ENCODE measurements around the gene CTAG2. TPM values are rescaled to one million over a fixed set of nuclear protein-coding genes. Genes with fewer than 3 reads are reported as not detected.
"Not testable (repeated sequence)": the region's sequence is repeated elsewhere in the genome, so short reads cannot be mapped to it uniquely, and the experiment has no call there.

Gene CTAG2
- total RNA-seq: 10 to 100 TPM; 46.5 to 48.2 TPM

DNA sequence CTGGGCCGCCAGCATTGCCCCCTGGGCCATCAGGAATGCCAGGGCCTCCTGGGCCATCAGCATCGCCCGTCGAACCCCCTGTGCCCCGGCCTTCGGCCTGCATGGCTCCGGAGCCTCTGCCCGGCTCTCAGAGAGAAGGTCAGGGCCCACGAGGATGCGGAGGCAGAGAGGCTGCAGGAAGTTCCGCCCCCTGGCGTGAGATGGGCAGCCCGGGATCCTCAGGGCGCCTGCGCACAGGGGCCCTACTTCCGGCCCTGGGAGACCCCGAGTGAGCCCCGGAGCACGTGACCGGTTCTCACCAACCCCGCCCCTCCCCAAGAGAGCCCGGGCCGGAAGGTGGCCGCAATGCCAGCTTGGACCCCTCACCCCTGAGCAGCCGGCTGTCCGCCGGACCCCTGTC is at the start of gene CTAG2:
Gene CTAG2 (minus strand): TSS at position 167 of the 400 bp plus-strand sequence. CDS start 64 bp downstream, at position 103.
- CTCF ChIA-PET, POLR2A ChIA-PET: not testable (repeated sequence)

DNA sequence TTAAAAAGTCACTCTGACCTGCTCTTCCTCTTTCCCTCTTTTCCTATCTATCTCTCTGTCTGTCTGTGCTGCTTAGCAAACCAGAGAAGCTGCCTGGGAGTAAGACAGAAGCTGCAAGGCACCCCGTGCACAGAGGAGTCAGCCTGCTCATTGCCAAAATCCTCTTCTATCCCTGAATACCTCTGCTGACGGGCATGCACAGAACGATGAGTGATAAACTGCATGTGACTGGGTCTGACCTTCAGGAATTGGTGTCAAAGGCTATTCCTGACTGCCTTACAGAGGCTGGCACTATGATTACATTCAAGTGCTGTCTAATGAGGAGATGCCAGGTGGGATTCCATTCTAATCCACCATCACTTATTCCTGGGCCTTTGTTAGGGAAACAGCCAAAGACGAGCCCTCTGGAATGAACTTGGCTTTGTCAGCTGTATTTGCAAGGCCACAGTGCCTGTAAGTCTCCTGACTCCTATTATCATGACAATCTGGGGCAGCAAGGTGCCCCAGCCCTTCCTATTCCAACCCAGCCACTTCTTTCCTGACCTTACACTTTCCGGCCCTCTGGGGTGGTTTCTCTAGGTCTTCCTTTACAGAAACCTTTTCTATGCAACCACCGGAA is 45.4 kb upstream of the CTAG2 start:
- CTCF ChIA-PET: no interaction called here
- POLR2A ChIA-PET: no interaction called here

DNA sequence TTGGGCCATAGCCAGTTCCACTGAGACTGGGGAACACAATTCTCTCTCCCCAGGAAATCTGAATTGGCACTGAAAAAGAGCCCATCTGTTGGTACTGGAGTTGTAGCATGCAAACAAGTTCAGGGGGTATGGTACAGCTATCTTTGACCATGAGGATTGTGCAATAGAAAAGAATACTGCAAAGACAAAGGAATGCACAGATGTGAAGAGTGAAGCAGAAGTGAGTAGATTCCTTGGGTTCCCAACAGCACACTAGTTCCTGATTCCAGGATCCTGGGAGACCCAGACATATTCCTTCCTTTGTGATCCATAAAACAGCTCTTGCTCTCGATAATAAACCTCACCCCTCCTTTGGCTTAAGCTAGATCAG is 43.3 kb upstream of the CTAG2 start:
- CTCF ChIA-PET: no interaction called here
- POLR2A ChIA-PET: no interaction called here

DNA sequence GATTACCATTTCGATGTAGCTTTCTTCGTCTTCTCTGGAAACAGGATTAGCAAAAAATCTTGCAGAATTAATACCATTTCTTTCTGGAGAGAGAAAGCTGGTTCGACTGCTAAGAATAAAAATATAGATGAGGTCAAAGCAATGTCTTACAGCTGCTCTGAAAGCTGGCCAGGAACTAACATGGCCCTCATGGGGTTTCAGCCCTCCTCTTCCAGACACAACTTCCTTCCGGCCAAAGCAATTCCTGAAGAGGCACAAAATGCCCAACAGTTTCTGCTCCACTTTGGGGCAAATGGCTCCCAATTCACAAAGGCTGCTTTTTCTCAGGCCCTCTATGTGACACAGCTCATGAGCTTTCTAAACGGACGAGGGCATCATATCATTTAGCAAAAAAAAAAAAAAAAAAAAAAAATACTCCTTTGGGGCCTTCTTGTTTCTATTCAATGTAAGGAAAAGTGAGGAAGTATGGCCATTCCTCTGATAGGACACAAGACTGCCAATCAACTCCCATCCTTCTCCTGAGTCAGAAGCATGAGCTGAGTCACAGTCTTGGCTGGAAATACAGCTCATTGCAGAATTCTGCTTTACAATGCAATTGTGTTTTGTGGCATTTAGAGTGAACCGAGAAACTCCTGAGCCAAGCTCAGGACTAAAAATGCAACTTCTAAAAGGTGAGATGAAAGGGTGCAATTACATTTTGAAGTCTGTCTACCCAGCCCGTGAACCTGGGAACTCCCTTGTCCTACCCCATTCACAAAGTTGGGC is 42.7 kb upstream of the CTAG2 start:
- POLR2A ChIA-PET: interaction anchor here (0.7 kb wide), 1 partner anchor 521 kb away, joined by 4 read pairs; no protein-coding TSS in a partner anchor
- CTCF ChIA-PET: no interaction called here

DNA sequence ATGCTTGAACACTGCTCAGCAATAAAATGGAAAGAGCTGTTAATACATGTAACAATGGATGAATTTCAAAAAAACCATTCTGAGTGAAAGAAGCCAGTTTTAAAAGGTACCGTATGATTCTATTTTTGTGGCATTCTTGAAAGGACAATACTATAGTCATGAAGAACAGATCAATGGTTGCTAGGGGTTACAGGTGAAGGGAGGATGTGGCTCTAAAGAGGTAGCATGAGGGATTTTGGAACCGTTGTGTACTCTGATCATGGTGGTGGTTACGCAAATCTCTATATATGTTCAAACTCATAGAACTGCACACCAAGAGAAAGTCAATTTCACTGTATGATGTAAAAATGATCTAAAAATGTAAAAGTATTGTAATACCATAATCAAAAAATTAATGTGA is 40.0 kb upstream of the CTAG2 start:
- CTCF ChIA-PET: no interaction called here
- POLR2A ChIA-PET: no interaction called here

DNA sequence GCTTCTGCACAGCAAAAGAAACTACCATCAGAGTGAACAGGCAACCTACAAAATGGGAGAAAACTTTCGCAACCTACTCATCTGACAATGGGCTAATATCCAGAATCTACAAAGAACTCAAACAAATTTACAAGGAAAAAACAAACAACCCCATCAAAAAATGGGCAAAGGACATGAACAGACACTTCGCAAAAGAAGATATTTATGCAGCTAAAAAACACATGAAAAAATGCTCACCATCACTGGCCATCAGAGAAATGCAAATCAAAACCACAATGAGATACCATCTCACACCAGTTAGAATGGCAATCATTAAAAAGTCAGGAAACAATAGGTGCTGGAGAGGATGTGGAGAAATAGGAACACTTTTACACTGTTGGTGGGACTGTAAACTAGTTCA is 37.1 kb upstream of the CTAG2 start:
- CTCF ChIA-PET: not testable (repeated sequence)
- POLR2A ChIA-PET: interaction anchor here (0.6 kb wide), 1 partner anchor 200 kb away, joined by 4 read pairs; no protein-coding TSS in a partner anchor

DNA sequence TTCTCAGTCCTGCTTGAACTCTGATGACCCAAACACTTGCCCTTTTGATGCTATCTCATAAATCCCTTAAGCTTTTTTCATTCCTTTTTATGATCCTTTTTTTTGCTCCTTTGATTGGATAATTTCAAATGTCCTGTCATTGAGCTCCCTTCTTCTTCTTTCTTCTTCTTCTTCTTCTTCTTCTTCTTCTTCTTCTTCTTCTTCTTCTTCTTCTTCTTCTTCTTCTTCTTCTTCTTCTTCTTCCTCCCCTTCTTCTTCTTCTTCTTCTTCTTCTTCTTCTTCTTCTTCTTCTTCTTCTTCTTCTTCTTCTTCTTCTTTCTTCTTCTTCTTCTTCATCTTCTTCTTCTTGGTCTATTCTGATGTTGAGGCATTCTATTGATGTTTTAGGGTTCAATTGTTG is 18.7 kb upstream of the CTAG2 start:
- CTCF ChIA-PET, POLR2A ChIA-PET: not testable (repeated sequence)

DNA sequence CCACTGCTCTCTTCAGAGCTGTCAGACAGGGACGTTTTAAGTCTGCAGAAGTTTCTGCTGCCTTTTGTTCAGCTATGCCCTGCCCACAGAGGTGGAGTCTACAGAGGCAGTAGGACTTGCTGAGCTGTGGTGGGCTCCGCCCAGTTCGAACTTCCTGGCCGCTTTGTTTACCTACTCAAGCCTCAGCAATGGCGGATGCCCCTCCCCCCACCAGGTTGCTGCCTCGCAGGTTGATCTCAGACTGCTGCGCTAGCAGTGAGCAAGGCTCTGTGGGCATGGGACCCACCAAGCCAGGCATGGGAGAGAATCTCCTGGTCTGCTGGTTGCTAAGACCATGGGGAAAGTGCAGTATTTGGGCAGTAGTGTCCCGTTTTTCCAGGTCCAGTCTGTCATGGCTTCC is 17.5 kb upstream of the CTAG2 start:
- POLR2A ChIA-PET, CTCF ChIA-PET: not testable (repeated sequence)

DNA sequence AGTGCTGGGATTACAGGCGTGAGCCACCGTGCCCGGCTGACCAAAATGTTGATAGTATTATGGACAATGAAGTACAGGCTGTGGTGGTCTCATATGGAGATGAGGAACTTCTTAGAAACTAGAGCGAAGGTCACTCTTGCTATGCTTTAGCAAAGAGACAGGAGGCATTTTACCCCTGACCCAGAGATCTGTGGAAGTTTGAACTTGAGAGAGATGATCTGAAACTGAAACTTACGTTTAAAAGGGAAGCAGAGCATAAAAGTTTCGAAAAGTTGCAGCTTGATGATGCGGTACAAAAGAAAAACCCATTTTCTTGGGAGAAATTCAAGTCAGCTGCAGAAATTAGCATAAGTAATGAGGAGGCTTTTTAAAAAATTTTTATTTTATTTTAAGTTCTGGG is 8.5 kb upstream of the CTAG2 start:
- CTCF ChIA-PET: no interaction called here

DNA sequence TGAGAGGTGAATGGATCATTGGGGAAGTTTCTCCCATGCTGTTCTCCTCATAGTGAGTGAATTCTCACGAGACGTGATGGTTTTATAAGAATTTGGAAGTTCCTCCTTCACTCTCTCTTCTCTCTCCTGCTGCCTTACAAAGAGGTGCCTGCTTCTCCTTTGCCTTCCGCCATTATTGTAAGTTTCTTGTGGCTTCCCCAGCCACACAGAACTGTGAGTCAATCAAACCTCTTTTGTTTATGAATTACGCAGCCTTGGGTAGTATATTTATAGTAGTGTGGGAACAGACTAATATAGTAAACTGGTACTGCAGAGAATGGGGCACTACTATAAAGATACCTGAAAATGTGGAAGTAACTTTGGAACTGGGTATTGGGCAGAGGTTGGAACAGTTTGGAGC is 7.8 kb upstream of the CTAG2 start:
- POLR2A ChIA-PET: no interaction called here
- CTCF ChIA-PET: no interaction called here

More for the DNA sequence above, 8.5 kb upstream of the CTAG2 start:
- POLR2A ChIA-PET: no interaction called here

DNA sequence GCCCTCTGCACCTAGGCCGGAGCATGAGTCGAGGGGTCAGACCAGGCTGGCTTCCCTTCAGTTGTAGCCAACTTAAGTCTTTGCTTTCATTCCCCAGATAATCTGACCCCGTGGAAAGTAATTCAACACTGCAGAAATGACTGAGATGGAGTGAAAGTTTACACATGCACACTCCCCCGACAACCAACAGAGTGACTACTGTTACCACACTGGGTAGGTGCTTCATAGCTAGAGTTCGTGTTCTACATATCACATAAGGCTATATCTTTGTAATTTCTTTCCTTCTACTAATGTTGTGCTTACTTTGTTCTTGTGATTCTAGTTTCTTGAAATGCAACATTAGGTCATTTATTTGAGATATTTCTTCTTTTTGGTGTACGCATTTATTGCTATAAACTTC is 7.2 kb upstream of the CTAG2 start:
- CTCF ChIA-PET: interaction anchor here (0.6 kb wide), 1 partner anchor 56 kb away, joined by 4 read pairs; no protein-coding TSS in a partner anchor
- POLR2A ChIA-PET: no interaction called here

DNA sequence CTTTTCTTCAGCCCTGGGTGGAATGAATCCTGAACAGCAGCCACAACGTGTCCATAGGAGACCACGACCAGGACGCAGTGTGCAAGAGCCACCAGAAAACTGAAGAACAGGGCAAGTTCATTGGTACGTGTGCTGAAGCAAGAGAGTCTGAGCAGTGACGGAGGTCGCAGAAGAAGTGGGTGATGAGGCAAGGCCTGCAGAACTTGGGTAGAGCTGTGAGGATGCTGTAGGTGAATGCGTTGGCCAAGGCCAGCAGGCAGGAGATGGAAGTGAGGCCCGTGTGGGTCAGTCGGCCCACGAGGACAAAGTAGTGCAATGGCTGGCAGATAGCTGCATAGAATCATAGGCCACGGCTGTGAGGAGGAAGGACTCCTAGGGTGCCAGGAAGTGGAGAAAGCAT is 5.6 kb upstream of the CTAG2 start:
- POLR2A ChIA-PET: no interaction called here
- CTCF ChIA-PET: no interaction called here

DNA sequence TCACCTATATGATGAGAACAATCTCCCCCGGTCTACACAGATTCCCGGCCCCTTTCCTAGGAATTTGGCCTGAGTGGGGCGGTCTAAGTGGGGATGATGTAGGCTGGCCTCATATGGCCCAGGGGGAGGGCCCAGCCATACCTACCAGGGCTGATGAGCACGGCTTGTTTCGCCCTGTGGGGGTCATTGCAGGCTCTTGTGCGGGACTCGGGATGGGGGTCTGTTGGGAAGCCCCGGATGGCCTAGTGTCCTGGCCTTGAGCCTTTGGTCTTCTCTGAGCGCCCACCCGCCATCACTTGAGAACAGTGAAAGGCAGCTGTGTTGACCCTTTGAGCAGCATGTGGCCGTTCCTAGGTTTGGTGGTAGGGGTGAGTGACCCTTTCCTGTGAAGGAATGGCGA is 4.8 kb upstream of the CTAG2 start:
- ChIA-PET CTCF (no interaction called here), POLR2A (no interaction called here)

DNA sequence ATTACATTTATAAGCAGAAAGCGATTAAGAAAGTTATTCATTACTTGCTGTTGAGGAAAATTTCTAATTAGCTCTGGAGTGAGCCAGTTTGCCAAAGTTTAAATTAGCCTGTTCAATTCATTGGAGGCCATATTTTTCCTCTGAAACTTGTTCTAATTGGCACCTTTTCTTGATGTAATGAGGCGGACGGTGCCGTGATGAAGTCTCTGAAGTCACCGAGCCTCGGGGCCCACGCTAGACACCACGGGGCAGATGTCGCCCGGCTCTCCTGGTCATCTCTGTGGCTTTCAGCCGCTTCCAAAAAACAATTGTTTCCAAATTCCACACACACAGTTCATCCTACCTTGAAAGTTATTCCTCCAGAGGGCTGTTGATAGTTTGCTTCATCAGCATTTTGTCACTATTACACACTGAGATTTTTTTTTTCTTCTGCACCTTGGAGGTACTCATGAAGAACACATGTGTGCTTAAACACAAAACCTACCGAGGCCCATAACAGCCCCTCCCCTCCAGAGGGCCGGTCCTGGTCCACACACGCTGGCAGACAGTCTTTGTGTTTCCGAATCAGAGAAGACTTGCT is 3.9 kb upstream of the CTAG2 start:
- POLR2A ChIA-PET: no interaction called here

DNA sequence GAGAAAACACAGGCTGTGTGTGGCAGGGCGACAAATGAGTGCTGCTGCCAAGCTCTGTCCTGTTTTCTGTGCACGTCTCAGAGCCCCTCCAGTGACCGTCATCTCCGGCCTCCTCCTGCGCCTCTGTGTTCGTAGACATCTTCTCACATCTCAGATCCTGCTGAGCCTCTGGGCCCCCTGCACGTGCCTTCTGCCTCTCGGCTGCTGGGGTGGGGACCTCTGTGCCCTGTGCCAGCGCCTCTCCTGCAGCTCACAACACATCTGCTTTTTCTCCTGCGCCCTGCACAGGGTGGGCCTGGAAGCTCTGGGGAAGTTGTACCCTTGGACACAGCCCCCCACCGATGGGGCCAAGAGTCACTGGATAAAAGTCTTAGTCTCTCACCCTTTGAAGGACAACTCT is 2.4 kb upstream of the CTAG2 start:
- ChIA-PET CTCF (no interaction called here), POLR2A (no interaction called here)

More for the DNA sequence above, 3.9 kb upstream of the CTAG2 start:
- CTCF ChIA-PET: no interaction called here

DNA sequence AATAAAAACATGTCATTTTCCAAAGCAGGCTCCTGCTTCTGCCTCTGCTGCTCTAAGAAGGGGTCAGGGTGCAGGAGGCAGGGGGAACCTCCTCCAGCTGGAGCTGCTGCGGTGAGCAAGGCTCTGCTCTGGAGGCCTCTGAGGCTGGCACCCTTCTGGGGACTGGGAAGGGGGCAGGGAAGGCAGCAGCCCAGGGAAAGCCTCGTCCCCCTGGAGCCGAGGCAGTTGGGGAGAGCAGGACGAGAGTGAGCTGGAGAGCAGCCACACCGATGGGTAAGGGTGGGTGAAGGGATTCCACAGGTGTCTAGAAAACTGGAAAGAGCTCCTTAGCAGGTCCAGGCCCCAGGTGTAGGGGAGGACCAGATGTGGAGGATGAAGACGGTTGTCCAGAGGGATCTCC is 2.0 kb upstream of the CTAG2 start:
- ChIA-PET CTCF (no interaction called here), POLR2A (no interaction called here)

DNA sequence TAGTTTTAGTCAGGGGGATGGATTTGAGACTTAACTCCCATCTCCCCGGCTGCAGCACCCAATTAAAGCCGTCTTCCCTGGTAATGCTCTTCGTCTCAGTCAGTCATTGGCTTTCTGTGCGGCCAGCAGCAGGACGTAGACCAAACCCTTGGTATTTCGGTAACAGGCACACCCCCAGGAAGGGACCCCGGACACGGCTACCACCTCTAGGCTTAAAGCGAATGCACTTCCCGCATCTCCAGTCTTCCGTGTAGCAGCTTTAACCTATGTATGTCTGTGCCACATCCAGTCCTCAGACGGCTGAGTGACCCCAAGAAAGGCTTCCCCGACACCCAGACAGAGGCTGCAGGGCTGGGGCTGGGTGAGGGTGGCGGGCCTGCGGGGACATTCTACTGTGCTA is 1.5 kb upstream of the CTAG2 start:
- ChIA-PET POLR2A (no interaction called here), CTCF (no interaction called here)

DNA sequence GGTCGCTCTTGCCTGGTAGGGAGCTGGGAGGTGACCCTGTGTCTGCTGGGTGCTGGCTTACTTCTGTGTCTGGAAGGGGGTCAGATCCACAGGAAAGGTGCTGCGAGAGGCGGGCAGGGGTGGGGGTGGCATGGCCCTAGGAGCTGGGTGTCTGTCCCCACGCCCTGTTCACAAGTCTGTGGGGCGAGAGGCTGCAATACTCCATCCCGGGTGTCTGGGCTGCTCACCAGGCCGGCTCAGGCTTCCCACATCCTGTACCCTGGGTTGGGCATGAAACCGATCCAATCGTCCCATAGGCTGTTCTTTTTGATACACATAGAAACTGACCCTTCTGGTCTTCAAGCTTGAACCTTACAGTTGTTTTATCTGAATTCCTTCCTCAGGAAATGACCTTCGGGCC is 993 bp upstream of the CTAG2 start:
- POLR2A ChIA-PET: no interaction called here
- CTCF ChIA-PET: no interaction called here

DNA sequence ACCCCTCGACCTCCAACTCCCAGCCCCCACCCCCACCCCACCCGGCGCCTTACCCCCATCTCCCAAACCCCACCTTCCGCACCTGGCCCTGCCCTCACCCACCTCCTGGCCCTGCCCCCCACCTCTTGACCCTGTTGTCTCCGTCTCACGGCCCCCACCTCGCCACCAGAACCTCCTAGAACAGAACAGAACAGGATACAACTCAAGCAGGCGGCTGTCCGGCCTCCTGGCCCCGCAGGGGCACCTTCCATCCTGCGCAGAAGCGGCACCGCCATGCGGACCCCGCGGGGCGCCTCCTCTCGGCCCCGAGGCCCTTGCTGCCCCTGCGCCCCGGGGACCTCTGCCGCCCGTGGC is 354 bp downstream of the CTAG2 start:
- ChIA-PET CTCF (no interaction called here), POLR2A (no interaction called here)

DNA sequence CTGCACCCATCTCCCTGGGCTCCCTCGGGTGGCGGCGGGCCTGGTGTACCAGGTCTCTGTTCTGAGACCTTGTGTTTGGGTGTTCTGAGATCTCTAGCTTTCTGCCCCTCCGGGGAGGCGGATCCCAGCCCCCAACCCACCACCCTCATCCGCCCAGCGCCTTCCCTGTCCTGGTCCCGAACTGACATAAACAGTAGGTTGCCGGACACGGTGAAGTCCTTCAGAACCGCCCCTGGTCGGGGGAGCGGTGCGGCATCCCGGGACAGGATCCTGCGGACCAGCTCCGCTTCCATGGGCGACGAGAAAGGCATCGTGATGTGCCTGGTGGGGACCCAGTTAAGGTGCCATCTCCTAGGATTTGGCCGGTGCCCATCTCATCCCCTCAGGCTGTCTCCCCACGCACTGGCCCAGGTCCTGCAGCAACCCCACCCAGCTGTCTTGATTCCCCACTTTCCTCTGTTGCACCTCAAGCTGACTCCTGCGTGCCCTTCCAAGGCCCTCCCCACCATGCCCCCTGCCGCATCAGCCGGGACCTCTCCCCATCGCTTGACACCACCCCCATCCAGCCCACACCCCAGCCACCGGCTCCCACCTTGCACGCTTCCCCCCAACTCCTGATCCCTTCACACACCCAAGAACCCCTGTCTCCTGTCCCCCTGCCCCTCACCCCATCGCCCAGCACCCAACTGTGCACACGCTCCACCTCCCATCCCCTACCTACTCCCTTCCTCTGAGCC is 900 bp downstream of the CTAG2 start:
- CTCF ChIA-PET: no interaction called here
- POLR2A ChIA-PET: no interaction called here

DNA sequence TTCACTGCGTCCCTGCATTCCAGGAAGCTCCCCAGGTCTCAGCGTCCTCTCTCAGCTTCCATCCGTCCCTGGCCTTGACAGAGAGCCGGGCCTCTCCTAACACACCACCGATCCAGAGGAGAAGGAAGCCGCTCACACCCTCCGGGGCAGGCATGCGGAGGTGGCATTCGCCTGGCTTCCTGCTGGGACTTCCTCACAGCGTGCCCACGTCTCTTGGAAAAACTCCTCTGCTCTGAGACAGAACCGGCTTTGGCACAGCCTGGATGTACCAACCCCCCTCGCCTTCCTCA is 3.2 kb downstream of the CTAG2 start:
- POLR2A ChIA-PET: no interaction called here
- CTCF ChIA-PET: no interaction called here

Measured in activated CD8-positive, alpha-beta memory T cell treated with anti-CD3 and anti-CD28 coated beads for 36 hours (primary cell).